ENCODE data around the gene AK5.

The AK5 gene

DNA sequence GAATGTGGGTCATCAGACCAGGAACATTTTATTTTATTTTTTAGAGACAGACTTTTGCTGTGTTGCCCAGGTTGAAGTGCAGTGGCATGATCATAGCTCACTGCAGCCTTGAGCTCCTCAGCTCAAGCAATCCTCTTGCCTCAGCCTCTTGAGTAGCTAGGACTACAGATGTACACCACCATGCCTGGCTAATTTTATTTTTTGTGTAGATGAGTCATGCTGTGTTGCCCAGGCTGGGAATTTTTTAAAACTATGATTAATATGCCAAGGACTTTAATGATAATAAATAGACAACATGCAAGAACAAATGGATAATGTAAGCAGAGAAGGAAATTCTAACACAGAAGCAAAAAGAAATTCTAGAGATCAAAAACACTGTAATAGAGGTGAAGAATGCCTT, 142.4 kb downstream of the AK5 start:
- no peaks in the 10 kb centered on the region for H4K20me1 ChIP-seq (ENCODE audit: control insufficient read depth, insufficient read depth, low read depth, low read length)
- no peaks in the 10 kb centered on the region for H3K36me3 ChIP-seq (ENCODE audit: control insufficient read depth, low read length)
- H3K9me3 ChIP-seq (ENCODE audit: control insufficient read depth, insufficient read depth, low read length), result peaks cover 11% of the 10 kb centered on the region
- TF ChIP-seq EZH2phosphoT487 (IDR thresholded peaks at IDR 0.05; ENCODE audit: borderline replicate concordance, low read length), result no peak
- no peak overlapping the region for H3K4me2 ChIP-seq (ENCODE audit: low read length)
- H3K79me2 ChIP-seq (ENCODE audit: control insufficient read depth, low read length), result no peaks in the 10 kb centered on the region
- H3K9me2 ChIP-seq (replicated peaks; ENCODE audit: control insufficient read depth, low read length), result no peaks in the 10 kb centered on the region
- no peaks in the 10 kb centered on the region for H3K4me1 ChIP-seq (ENCODE audit: control insufficient read depth, low read length)
- H3K27me3 ChIP-seq (ENCODE audit: control insufficient read depth, low read length), result no peaks in the 10 kb centered on the region; the same call in 1 of the 2 replicates
- H3K4me3 ChIP-seq (ENCODE audit: low read length), result no peak overlapping the region
- no peak overlapping the region for H3K27ac ChIP-seq (ENCODE audit: low read depth, low read length)
- H3F3A ChIP-seq (ENCODE audit: control insufficient read depth, insufficient read depth), result no peaks in the 10 kb centered on the region

DNA sequence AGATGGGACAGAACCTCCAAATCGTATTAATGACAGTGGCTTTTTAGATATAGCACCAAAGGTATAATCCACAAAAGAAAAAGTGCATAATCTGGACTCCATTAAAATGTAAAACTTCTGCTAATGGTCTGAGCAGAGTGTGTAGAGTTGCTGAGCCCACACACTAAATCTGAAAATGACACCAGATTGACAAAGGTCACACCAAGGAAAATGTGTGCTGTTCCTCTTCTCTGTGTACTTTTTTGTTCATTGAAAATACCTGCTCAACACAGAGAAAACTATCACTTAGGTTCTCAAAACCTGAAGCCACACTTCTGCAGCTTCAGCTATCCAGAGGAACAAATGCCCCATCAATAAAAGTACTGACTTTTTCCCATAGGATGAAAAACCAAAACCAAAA, 146.2 kb downstream of the AK5 start:
- no peak for TF ChIP-seq EZH2phosphoT487 (IDR thresholded peaks at IDR 0.05; ENCODE audit: borderline replicate concordance, low read length)
- TF ChIP-seq, protein P1, sequence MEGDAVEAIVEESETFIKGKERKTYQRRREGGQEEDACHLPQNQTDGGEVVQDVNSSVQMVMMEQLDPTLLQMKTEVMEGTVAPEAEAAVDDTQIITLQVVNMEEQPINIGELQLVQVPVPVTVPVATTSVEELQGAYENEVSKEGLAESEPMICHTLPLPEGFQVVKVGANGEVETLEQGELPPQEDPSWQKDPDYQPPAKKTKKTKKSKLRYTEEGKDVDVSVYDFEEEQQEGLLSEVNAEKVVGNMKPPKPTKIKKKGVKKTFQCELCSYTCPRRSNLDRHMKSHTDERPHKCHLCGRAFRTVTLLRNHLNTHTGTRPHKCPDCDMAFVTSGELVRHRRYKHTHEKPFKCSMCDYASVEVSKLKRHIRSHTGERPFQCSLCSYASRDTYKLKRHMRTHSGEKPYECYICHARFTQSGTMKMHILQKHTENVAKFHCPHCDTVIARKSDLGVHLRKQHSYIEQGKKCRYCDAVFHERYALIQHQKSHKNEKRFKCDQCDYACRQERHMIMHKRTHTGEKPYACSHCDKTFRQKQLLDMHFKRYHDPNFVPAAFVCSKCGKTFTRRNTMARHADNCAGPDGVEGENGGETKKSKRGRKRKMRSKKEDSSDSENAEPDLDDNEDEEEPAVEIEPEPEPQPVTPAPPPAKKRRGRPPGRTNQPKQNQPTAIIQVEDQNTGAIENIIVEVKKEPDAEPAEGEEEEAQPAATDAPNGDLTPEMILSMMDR (IDR thresholded peaks at IDR 0.05; ENCODE audit: low read depth, low read length, poor library complexity, severe bottlenecking), result no peak
- Histone ChIP-seq H3K9me2 (replicated peaks; ENCODE audit: control insufficient read depth, low read length) (no peaks in the 10 kb centered on the region), H4K20me1 (ENCODE audit: control insufficient read depth, insufficient read depth, low read depth, low read length) (no peaks in the 10 kb centered on the region), H3K36me3 (ENCODE audit: control insufficient read depth, low read length) (no peaks in the 10 kb centered on the region), H3F3A (ENCODE audit: control insufficient read depth, insufficient read depth) (no peaks in the 10 kb centered on the region), H3K27me3 (ENCODE audit: control insufficient read depth, low read length) (peaks cover 5% of the 10 kb centered on the region; the same call in 1 of the 2 replicates), H3K4me2 (ENCODE audit: low read length) (no peak overlapping the region), H3K79me2 (ENCODE audit: control insufficient read depth, low read length) (no peaks in the 10 kb centered on the region), H3K4me1 (ENCODE audit: control insufficient read depth, low read length) (no peaks in the 10 kb centered on the region), H3K4me3 (ENCODE audit: low read length) (no peak overlapping the region), H3K9me3 (ENCODE audit: control insufficient read depth, insufficient read depth, low read length) (peaks cover 11% of the 10 kb centered on the region), H3K27ac (ENCODE audit: low read depth, low read length) (no peak overlapping the region)

DNA sequence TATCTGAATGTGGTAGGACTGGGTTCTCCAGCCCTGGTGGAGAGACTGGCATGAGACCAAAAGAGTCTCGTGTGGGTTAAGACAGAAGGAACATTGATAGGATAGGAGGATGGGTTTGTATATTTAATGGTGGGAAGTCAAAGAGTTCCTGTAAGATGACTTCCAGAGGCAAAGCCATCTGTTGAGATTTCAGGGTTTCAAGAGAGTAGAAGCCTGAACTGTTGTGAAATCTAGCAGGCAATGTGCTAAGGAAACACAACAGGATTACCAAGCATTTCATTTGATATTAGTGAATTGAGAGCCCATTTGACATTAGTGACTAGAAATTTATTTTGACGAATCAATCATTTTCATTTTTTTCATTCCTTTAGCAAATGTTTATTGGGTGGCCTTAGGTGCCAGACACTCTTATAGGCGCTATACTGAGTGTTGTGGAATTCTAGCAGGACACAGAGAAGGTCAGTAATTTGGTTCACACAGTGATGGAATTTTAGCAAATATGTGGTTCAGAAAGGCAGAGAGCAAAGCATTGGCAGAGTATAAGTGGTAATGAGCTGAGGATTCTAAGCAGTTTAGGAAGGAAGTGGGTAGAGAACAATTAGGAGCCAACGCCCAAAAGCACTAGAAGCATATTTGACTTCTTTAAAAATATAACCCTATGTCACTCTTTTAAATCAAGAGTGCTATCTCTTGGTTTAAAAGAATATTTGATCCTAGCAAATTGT, 149.3 kb downstream of the AK5 start:
- Histone ChIP-seq H3F3A (ENCODE audit: control insufficient read depth, insufficient read depth) (no peaks in the 10 kb centered on the region), H3K9me2 (replicated peaks; ENCODE audit: control insufficient read depth, low read length) (no peaks in the 10 kb centered on the region), H3K27me3 (ENCODE audit: control insufficient read depth, low read length) (peaks cover 8% of the 10 kb centered on the region; the same call in 1 of the 2 replicates), H3K4me1 (ENCODE audit: control insufficient read depth, low read length) (no peaks in the 10 kb centered on the region), H3K4me3 (ENCODE audit: low read length) (no peak overlapping the region), H3K4me2 (ENCODE audit: low read length) (no peak overlapping the region), H3K9me3 (ENCODE audit: control insufficient read depth, insufficient read depth, low read length) (peaks cover 8% of the 10 kb centered on the region), H3K79me2 (ENCODE audit: control insufficient read depth, low read length) (no peaks in the 10 kb centered on the region), H3K27ac (ENCODE audit: low read depth, low read length) (no peak overlapping the region), H4K20me1 (ENCODE audit: control insufficient read depth, insufficient read depth, low read depth, low read length) (no peaks in the 10 kb centered on the region), H3K36me3 (ENCODE audit: control insufficient read depth, low read length) (no peaks in the 10 kb centered on the region)
- TF ChIP-seq EZH2phosphoT487 (IDR thresholded peaks at IDR 0.05; ENCODE audit: borderline replicate concordance, low read length), result no peak
- TF ChIP-seq, protein P1 (IDR thresholded peaks at IDR 0.05; ENCODE audit: low read depth, low read length, poor library complexity, severe bottlenecking), result no peak

DNA sequence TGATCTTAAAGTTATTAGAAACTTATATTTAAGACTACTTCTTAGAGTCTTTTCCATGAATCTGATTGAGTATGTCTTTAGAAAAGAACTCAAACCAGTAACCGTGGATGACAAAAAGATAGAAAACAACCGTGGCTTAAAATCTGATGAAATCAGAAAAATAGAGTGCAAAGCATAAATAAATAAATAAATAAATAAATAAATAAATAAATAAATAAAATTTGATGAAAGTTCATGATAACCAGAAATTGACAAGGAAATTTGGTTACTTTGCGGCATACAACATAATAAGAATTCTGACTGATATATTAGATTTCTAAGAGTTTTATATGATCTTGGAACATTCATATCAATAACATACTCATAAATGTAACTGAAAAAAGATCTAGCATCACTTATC, 152.1 kb downstream of the AK5 start:
- H3K4me1 ChIP-seq (ENCODE audit: control insufficient read depth, low read length), result no peaks in the 10 kb centered on the region
- H3K36me3 ChIP-seq (ENCODE audit: control insufficient read depth, low read length), result no peaks in the 10 kb centered on the region
- peaks cover 8% of the 10 kb centered on the region; the same call in 1 of the 2 replicates for H3K27me3 ChIP-seq (ENCODE audit: control insufficient read depth, low read length)
- no peak overlapping the region for H3K27ac ChIP-seq (ENCODE audit: low read depth, low read length)
- H3K79me2 ChIP-seq (ENCODE audit: control insufficient read depth, low read length), result no peaks in the 10 kb centered on the region
- H3K9me2 ChIP-seq (replicated peaks; ENCODE audit: control insufficient read depth, low read length), result no peaks in the 10 kb centered on the region
- no peaks in the 10 kb centered on the region for H3F3A ChIP-seq (ENCODE audit: control insufficient read depth, insufficient read depth)
- no peak overlapping the region for H3K4me2 ChIP-seq (ENCODE audit: low read length)
- TF ChIP-seq, protein P1 (IDR thresholded peaks at IDR 0.05; ENCODE audit: low read depth, low read length, poor library complexity, severe bottlenecking), result no peak
- TF ChIP-seq EZH2phosphoT487 (IDR thresholded peaks at IDR 0.05; ENCODE audit: borderline replicate concordance, low read length), result no peak
- no peaks in the 10 kb centered on the region for H3K9me3 ChIP-seq (ENCODE audit: control insufficient read depth, insufficient read depth, low read length)
- H3K4me3 ChIP-seq (ENCODE audit: low read length), result no peak overlapping the region
- no peaks in the 10 kb centered on the region for H4K20me1 ChIP-seq (ENCODE audit: control insufficient read depth, insufficient read depth, low read depth, low read length)
